H1 (cell line): ENCODE data around the gene NAALADL1. TPM values are rescaled to one million over a fixed set of nuclear protein-coding genes. Genes with fewer than 3 reads are reported as not detected.

Experiments used
- EP300 ChIP-seq, 2 experiments: IDR thresholded peaks; 1 replicate in 1 of 2; 2 replicates in 1 of 2; pipeline ENCODE4 v1.6.1; 2011 to 2012; ENCODE audit warnings: low read depth in 2 of 2, low read length in 2 of 2, mild to moderate bottlenecking in 2 of 2, borderline replicate concordance in 1 of 2, inconsistent platforms in 1 of 2, moderate library complexity in 1 of 2
- TEAD4 ChIP-seq: IDR thresholded peaks from 2 replicates; pipeline ENCODE4 v1.6.1; 2012; ENCODE audit warnings: low read depth, low read length, inconsistent platforms, mixed read lengths
- polyA plus RNA-seq, 7 experiments: library from polyadenylated mRNA; depleted of rRNA in 3 of 7; stranded (reverse) in 5 of 7; unstranded in 2 of 7; fragments of >200 nt in 5 of 7; fragments of 200-250 nt in 2 of 7; gene quantifications; 1 replicate in 5 of 7; 2 replicates in 1 of 7; 4 replicates in 1 of 7; pipeline versions ENCODE4 v1.2.1 to v1.2.3, GENCODE V29; 2011 to 2013; ENCODE audit warnings: missing spikeins in 2 of 7, mixed read lengths in 2 of 7
- total RNA-seq: library from RNA; stranded (reverse); fragmentation: NEBNext Ultra II Directional; extraction: Animal tissue kit (Norgen Biotek cat#: 25700); gene quantifications from 2 replicates; pipeline ENCODE4 v1.2.1, GENCODE V29; 2021

The NAALADL1 gene
- total and polyA plus RNA-seq, 2 of the 8 experiments (the other 6 are each of a cell fraction or from before 2014, with no cell fraction given) = 7.5 to 9.9 TPM

GRCh38 chr11:65095427-65095826, 37.1 kb upstream of the NAALADL1 start (continued):
- no peak for TF ChIP-seq TEAD4
- TF ChIP-seq EP300 (IDR thresholded peaks at IDR 0.05; ENCODE audit: borderline replicate concordance in 1 of 2, low read depth in 2 of 2, low read length in 2 of 2) = no peak
